ENCODE data around the gene APP.
"Not testable (repeated sequence)": the region's sequence is repeated elsewhere in the genome, so short reads cannot be mapped to it uniquely, and the experiment has no call there.

Gene APP

GRCh38 chr21:26020510-26020909, 150.1 kb downstream of the APP start:
- no peak for DNase-seq (ENCODE audit: low read depth)
- no peak overlapping the region for H3K4me3 ChIP-seq (ENCODE audit: low read depth, low read length)
- TF ChIP-seq, protein P1, sequence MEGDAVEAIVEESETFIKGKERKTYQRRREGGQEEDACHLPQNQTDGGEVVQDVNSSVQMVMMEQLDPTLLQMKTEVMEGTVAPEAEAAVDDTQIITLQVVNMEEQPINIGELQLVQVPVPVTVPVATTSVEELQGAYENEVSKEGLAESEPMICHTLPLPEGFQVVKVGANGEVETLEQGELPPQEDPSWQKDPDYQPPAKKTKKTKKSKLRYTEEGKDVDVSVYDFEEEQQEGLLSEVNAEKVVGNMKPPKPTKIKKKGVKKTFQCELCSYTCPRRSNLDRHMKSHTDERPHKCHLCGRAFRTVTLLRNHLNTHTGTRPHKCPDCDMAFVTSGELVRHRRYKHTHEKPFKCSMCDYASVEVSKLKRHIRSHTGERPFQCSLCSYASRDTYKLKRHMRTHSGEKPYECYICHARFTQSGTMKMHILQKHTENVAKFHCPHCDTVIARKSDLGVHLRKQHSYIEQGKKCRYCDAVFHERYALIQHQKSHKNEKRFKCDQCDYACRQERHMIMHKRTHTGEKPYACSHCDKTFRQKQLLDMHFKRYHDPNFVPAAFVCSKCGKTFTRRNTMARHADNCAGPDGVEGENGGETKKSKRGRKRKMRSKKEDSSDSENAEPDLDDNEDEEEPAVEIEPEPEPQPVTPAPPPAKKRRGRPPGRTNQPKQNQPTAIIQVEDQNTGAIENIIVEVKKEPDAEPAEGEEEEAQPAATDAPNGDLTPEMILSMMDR (conservative IDR thresholded peaks at IDR 0.05; ENCODE audit: low read depth, low read length) = no peak

GRCh38 chr21:26020081-26020480, 150.5 kb downstream of the APP start:
- H3K4me3 ChIP-seq (ENCODE audit: low read depth, low read length) = no peak overlapping the region
- no peak for DNase-seq (ENCODE audit: low read depth)
- TF ChIP-seq, protein P1 (conservative IDR thresholded peaks at IDR 0.05; ENCODE audit: low read depth, low read length) = no peak

GRCh38 chr21:26019236-26019635, 151.3 kb downstream of the APP start:
- DNase-seq (ENCODE audit: low read depth) = no peak
- H3K4me3 ChIP-seq (ENCODE audit: low read depth, low read length) = no peak overlapping the region
- TF ChIP-seq, protein P1 (conservative IDR thresholded peaks at IDR 0.05; ENCODE audit: low read depth, low read length) = no peak

- TF ChIP-seq, protein P1 (conservative IDR thresholded peaks at IDR 0.05; ENCODE audit: low read depth, low read length) = no peak
- H3K4me3 ChIP-seq (ENCODE audit: low read depth, low read length) = no peak overlapping the region
- peak; percentile 16 for DNase-seq (ENCODE audit: low read depth)
These were observed 156.6 kb downstream of the APP start for GRCh38 chr21:26013970-26014369.

DNA sequence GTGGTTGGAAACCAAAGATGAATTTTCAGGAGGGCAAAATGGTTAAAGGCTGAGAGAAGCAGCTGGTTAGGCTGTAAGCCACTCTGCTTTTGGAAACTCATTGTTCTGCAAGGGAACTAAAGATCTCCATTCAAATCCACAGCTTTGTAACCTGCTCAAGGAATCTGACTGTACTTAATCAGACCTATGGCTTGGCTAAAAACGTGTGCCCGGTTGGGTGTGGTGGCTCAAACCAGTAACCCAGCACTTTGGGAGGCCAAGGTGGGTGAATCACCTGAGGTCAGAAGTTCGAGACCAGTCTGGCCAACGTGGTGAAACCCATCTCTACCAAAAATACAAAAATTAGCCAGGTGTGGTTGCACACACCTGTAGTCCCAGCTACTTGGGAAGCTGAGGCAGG, 158.1 kb downstream of the APP start:
- H3K4me3 ChIP-seq (ENCODE audit: low read depth, low read length); DNase-seq (ENCODE audit: low read depth): not testable (repeated sequence)

- TF ChIP-seq, protein P1 (conservative IDR thresholded peaks at IDR 0.05; ENCODE audit: low read depth, low read length) = no peak
- no peak for DNase-seq (ENCODE audit: low read depth)
- H3K4me3 ChIP-seq (ENCODE audit: low read depth, low read length) = no peak overlapping the region
These were observed 159.2 kb downstream of the APP start for GRCh38 chr21:26011292-26011940.

- H3K4me3 ChIP-seq (ENCODE audit: low read depth, low read length) = no peak overlapping the region
- TF ChIP-seq, protein P1 (conservative IDR thresholded peaks at IDR 0.05; ENCODE audit: low read depth, low read length) = no peak
- DNase-seq (ENCODE audit: low read depth) = peak; percentile 47
These were observed 162.5 kb downstream of the APP start for GRCh38 chr21:26007951-26008498.

Data from choroid plexus epithelial cell (primary cell).